DMS 273 (cell line): ENCODE results near the gene APPL2.

Source experiments
- DNase-seq: peaks from one replicate; lab custom pipeline; 2025; ENCODE audit not compliant: unreplicated experiment; lab: John Stamatoyannopoulos, UW

The APPL2 gene

GRCh38 chr12:105235732-105236476 lies at the start of gene APPL2:
Gene APPL2 (minus strand): TSS chr12:105236174. CDS start chr12:105236012, 162 bp downstream.
- peak; percentile 90 for DNase-seq

- DNase-seq = no peak
Observed at GRCh38 chr12:105285378-105285777, 49.4 kb upstream of the APPL2 start.

DNA sequence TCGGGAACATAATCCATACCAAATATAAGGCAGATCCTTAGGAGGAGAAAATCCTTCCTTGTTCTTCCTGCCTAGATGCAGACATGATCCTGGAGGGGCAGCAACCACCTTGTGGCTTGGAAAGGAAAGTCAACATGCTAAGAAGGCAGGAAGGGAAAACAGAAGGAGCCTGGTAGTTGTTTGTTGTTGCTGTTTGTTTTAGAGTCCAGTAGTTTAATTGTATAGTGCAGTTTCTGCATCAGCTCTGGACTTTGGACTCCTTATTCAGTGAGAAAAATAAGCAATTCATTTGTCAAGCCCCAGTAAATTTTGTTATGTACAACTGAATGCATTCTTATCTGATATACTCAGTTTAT lies 45.7 kb upstream of the APPL2 start:
- DNase-seq = no peak

- no peak for DNase-seq
Observed at GRCh38 chr12:105280966-105281693, 45.2 kb upstream of the APPL2 start.

GRCh38 chr12:105279460-105280056 lies 43.6 kb upstream of the APPL2 start:
- DNase-seq = peak; percentile 7

GRCh38 chr12:105278043-105278697 lies 42.2 kb upstream of the APPL2 start:
- peak; percentile 20 for DNase-seq

- DNase-seq = no peak
Observed at GRCh38 chr12:105275997-105276733, 40.2 kb upstream of the APPL2 start.

GRCh38 chr12:105274571-105274970 lies 38.6 kb upstream of the APPL2 start:
- no peak for DNase-seq

- DNase-seq = no peak
Observed at GRCh38 chr12:105273601-105274000, 37.6 kb upstream of the APPL2 start.

GRCh38 chr12:105272814-105273416 lies 36.9 kb upstream of the APPL2 start:
- no peak for DNase-seq

DNA sequence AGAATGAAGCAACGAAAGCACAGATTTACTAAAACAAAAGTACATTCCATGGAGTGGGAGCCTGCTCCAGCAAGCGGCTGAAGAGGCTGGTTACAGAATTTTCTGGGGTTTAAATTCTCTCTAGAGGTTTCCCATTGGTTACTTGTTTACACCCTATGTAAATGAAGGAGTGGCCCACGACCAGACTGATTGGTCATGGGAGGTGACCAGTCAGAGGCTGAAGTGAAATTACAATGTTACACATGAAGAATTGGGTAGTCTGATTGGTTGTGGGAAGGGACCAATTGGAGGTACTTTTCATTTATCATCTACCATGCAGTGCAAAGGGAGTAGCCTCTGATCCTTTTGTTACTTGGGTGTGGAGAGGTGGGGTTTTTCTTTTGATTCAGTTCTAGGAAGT lies 36.2 kb upstream of the APPL2 start:
- no peak for DNase-seq

DNA sequence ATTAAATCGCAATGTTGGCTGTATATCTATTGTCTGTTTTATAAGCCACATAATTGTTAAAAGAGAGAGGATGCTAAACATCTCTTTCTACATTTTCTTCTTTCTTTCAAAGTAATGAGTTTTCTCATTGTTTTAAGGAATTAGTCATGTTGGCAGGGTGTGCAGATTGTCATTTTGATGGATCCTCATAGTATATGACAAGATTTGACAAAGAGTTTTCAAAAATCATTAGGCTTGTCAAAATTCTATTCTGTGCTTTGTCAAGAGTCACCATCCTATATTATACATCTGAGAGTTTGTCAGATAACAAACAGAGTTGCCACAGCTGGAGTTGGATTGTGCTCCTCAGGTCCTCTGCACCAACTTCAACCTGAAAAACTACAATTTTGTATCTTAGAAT lies 35.4 kb upstream of the APPL2 start:
- DNase-seq = no peak

GRCh38 chr12:105270671-105271255 lies 34.8 kb upstream of the APPL2 start:
- DNase-seq = no peak

DNA sequence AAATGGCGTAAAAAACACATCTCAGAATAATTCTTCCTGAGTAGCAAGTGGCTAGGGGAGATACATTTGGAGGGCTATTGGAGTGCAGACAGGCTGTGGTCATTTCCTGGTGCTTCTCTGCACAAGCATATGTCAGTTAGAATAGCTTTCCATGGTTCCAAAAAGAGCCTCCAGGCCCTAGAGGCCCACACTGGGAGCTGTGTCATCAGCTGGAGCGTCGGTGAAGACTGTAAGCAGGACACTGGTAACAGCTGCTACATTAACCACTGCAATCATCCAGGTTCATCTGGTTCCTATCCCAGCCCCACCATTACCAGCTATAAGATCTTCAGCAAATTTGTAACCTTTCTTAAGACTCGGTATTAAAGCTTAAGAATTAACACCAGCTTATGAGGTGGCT lies 31.7 kb upstream of the APPL2 start:
- DNase-seq = no peak

- no peak for DNase-seq
Observed at GRCh38 chr12:105264771-105265170, 28.8 kb upstream of the APPL2 start.

GRCh38 chr12:105262461-105263184 lies 26.6 kb upstream of the APPL2 start:
- no peak for DNase-seq

GRCh38 chr12:105261010-105261409 lies 25.0 kb upstream of the APPL2 start:
- no peak for DNase-seq

DNA sequence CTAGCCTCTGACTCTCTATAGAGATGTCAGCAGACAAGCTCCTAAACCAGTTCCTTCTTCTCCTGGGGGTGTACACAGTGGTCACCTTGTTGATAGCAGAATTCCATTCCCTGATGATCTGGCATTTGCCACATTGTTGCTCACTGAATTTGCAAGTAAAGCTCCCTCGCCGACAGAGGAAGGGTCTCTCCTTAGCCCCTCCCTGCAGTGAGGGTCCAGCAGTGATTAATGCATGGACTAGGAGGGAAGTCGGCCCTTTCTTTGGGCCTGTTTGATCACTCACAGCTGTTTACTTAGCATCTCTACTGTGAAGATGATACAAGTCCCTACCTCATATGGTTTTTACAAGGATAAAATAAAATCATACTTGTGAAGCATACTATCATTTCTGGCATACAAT lies 23.3 kb upstream of the APPL2 start:
- no peak for DNase-seq

GRCh38 chr12:105257321-105257728 lies 21.4 kb upstream of the APPL2 start:
- DNase-seq = no peak

GRCh38 chr12:105256921-105257320 lies 20.9 kb upstream of the APPL2 start:
- no peak for DNase-seq
